GM10847 (cell line): ENCODE data around the gene ART4.

ENCODE experiments used
- POLR2A ChIP-seq: IDR thresholded peaks from 2 replicates; pipeline ENCODE4 v1.6.1; 2011; ENCODE audit not compliant: insufficient read length; ENCODE audit errors: extremely low read depth

Gene ART4

GRCh38 chr12:14871247-14871646 is 27.9 kb upstream of the ART4 start:
- TF ChIP-seq POLR2A = no peak

DNA sequence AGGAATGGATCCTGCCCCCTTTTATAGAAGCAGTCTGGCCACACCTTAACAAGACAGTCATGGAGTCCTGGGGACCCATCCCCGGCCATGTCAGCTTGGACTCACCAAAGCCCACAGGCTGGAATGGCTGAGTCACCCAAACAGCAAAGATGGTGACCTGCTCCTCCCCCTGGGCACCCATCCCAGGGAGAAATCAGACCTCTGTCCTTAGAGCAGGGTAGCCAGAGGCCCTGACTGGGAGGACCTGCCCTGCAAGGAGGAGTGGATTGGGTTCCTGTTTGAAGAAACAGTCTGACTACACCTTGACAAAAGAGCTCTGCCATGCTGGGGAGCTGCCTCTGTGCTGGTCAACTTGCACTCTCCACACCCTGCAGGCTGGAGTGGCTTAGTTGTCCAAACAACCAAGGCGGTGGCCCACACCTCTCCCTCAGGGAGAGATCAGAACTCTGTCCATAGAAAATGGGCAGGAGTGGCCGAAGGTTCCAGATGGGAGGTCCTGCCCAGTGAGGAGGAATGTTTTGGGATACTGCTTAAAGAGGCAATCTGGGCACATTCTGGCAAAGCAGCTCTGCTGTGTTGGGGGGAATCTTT is 25.7 kb upstream of the ART4 start:
- TF ChIP-seq POLR2A = no peak

DNA sequence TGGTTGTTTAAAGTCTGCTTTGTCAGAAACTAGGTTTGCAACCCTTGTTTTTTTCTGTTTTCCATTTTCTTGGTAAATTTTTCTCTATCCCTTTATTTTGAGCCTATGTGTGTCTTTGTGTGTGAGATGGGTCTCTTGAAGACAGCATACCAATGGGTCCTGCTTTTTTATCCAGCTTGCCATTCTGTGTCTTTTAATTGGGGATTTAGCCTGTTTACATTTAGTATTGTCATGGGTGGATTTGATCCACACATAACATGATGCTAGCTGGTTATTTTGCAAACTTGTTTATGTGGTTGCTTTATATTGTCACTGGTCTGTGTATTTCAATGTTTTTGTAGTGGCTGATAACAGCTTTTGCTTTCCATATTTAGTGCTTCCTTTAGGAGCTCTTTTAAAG is 17.2 kb upstream of the ART4 start:
- no peak for TF ChIP-seq POLR2A

DNA sequence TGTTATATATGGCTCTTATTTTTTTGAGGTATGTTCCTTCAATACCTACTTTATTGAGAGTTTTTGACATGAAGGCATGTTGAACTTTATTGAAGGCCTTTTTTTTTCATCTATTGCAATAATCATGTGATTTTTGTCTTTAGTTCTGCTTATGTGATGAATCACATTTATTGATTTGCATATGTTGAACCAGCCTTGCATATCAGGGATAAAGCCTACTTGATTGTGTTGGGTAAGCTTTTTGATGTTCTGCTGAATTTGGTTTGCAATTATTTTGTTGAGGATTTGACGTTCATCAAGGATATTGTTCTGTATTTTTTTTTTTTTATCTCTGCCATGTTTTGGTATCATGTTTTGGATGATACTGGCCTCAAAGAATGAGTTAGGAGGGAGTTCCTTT is 15.2 kb upstream of the ART4 start:
- no peak for TF ChIP-seq POLR2A

- no peak for TF ChIP-seq POLR2A
These were observed 11.4 kb upstream of the ART4 start for GRCh38 chr12:14854586-14855183.

GRCh38 chr12:14853961-14854360 is 10.6 kb upstream of the ART4 start:
- no peak for TF ChIP-seq POLR2A

GRCh38 chr12:14852880-14853279 is 9.6 kb upstream of the ART4 start:
- TF ChIP-seq POLR2A = no peak

DNA sequence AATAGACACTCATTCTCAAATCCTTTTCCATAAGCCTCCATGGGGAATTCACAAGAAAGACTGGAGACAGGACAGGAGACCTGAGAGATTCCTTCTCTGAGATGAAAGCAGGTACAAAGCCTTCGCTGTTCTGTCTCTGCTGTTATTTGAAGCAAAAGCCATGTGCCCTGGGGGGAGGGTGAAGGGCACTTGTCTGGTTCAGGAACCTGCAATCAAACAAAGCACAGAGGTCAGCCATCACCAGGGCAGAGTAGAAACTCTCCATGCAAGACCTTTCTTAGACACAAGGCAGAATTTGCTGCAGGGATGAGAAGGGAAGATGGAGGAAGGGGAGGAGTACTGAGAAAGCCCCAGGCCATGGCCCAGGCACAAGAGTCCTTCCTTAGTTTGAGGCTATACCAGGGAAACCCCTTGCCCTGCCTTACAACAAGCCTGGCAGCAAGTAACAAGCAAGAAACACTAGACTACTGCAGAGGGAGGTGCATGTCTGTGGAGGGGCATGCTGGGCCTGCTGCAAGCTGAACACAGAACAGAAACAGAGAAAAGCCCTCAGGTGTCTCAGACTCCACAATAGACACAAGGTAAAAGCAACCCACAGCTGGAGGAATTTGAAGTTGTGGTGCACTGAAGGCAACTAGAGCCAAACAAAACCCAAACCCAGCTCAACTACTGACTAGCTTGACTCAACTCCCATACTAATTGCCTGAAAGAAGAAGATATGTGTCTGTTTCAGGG is 7.8 kb upstream of the ART4 start:
- no peak for TF ChIP-seq POLR2A

DNA sequence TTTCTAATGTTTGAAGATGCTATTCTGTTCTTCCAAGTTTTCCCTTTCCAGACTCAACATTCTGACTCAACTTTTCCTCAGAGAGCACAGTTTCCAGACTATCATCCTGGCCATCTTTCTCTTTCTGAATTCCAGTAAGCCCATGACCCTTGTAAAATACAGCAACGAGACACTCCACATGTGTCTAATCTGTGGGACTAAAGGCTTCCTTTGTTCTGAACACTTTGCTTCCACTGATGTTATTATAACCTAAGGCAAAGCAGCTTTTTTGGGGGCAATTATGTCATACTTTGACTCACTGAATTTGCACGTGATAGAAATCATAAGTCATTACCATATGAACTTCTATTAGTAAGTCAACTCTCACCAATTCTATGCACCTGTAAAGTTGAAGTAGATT is 6.3 kb upstream of the ART4 start:
- TF ChIP-seq POLR2A = no peak

- no peak for TF ChIP-seq POLR2A
These were observed 3.7 kb upstream of the ART4 start for GRCh38 chr12:14846876-14847580.

- TF ChIP-seq POLR2A = no peak
These were observed 2.8 kb upstream of the ART4 start for GRCh38 chr12:14846042-14846587.

DNA sequence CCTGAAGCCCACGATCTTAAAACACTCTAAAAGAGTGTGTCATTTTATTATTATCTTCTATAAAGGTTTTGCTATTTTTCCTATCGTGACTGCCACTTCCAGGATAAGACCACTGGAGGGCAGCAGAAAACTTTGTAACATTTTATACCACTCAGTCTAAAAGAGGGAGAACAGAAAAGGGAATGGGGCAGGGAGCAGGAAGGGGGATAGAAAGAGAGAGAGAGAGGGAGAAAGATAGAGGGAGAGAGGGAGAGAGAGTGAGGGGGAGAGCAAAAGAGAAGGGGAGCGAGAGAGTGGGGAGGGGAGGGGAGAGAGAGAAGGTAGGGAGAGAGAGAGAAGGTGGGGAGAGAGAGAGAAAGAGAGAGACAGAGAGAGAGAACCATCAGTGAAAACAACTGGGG is 2.0 kb upstream of the ART4 start:
- no peak for TF ChIP-seq POLR2A

DNA sequence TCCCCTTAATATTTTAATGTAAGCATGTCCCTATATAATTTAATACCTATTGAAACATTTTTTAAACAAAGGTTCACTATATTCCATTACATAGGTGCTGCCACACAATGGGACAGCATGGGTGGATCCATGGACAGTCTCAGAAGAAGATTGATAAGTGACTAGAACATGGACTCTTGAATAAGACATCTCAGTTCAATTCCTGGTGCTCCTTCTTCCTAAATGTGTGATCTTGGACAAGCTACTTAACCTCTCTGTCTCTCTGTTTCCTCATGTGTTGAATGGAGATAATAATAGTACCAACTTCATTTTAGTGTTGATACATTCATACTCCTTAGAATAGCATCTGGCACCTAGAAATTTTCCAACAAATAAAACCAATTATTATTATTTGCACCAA is 1.1 kb upstream of the ART4 start:
- TF ChIP-seq POLR2A = no peak

DNA sequence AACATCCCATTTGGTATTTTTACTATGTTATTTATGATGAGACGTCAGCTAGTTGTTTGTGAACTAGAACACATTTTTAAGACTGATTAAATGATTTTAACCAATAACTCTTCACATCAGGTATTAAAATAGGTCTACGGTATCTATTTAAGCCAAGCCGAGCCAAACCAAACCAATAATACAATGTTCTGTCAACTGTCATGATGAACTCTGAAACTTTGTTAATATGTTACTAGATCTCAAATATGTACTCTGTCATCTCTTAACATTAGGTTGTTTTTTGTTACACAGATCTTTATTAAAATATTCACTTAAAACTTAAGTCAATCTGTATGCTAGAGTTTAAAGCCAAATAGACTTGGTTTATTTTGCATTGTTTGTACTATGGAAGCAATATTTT is 1.0 kb downstream of the ART4 start:
- TF ChIP-seq POLR2A = no peak

DNA sequence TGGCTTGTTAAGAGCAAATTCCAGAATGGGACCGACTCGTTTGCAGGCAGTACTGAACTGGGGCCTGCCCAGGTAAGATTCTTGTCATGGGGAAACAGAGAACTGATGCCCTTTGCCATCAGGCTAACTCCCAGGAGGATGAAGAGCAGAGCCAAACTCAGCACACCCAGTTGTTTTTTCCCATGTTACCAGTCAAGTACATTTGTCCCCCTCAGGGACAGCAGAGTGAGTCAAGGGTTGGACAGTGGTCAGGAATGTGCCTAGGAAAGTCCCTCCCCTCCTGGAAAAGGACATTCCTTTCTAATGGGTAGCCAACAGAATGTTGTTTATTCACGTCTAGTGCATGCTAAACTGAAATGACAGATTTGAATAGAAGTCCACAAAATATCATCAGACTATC is 1.6 kb downstream of the ART4 start:
- TF ChIP-seq POLR2A = no peak

- no peak for TF ChIP-seq POLR2A
These were observed 2.7 kb downstream of the ART4 start for GRCh38 chr12:14840616-14841015.
